Activated CD8-positive, alpha-beta memory T cell treated with anti-CD3 and anti-CD28 coated beads for 36 hours (primary cell): ENCODE measurements around the gene CDC26. TPM values are rescaled to one million over a fixed set of nuclear protein-coding genes. Genes with fewer than 3 reads are reported as not detected.
"Not testable (repeated sequence)": the region's sequence is repeated elsewhere in the genome, so short reads cannot be mapped to it uniquely, and the experiment has no call there.

Experiments
- CTCF ChIA-PET: fragments of 350-600 bp; sonication (Branson Sonifier 250); formaldehyde crosslinking; loops from one replicate; lab custom pipeline; 2021; ENCODE audit warnings: antibody characterized with exemption; lab: Charles Lee
- POLR2A ChIA-PET: fragments of 350-600 bp; sonication (Branson Sonifier 250); formaldehyde crosslinking; loops from one replicate; lab custom pipeline; 2021; ENCODE audit warnings: antibody characterized with exemption; lab: Charles Lee
- total RNA-seq, 2 experiments: library from RNA; stranded (reverse); gene quantifications; one replicate each; pipeline ENCODE4 v1.2.3, GENCODE V29; 2021

The CDC26 gene
- total RNA-seq, 2 experiments from 2014 or later, result 44.5 to 50.0 TPM

DNA sequence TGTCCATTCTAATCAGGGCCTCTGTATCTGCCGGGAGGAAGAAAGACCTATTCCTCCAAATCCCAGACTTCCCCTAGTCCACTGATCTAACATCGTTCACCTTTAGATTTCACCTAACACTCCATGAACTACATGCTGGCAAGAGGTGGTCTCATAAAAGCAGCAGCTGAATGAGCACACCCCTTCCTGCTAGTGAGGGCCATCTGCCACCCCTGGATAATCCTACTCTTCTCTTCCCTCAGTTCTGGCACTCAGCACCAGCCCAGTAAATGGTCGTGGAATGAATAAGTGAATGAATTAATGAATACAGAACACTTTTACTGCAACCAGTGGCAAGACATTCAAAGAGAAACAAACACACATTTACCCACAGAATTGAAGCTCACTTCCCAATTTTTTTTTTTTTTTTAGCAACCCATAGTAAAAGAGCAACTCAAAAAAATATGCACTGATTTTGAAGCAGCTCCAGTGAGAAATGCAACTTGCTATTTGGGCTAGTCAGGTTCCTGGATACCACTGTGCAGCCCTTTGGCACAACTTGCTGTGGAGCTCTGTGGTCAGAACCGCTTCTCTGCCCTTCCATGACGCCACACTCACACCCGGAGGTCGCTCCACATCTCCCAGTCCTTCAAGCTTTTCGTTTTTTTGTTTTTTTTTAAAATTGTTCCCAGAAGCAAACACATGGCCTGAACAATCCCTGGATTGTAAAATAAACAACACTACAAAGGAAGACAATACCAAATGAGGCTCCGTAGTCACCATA, 21.6 kb upstream of the CDC26 start:
- POLR2A ChIA-PET, result interaction anchor here (0.7 kb wide), 1 partner anchor 9 kb away, joined by 3 read pairs; no protein-coding TSS in a partner anchor
- CTCF ChIA-PET, result interaction anchor here (0.8 kb wide), 1 partner anchor 22 kb away, joined by 3 read pairs; no protein-coding TSS in a partner anchor

DNA sequence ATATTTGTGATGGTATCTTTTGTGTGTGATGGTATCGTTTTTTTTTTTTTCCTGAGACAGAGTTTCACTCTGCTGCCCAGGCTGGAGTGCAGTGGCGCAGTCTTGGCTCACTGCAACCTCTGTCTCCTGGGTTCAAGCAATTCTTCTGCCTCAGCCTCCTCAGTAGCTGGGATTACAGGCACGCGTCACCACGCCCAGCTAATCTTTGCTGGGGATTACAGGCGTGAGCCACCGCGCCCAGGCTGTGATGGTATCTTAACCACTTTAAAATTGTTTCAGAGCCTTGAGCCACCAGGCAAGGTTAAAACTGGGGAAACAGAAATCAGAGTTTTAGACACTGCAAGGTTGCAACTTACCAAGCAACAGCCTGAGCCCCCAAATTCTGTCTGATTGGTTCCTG, 20.9 kb upstream of the CDC26 start:
- POLR2A ChIA-PET, CTCF ChIA-PET: not testable (repeated sequence)

DNA sequence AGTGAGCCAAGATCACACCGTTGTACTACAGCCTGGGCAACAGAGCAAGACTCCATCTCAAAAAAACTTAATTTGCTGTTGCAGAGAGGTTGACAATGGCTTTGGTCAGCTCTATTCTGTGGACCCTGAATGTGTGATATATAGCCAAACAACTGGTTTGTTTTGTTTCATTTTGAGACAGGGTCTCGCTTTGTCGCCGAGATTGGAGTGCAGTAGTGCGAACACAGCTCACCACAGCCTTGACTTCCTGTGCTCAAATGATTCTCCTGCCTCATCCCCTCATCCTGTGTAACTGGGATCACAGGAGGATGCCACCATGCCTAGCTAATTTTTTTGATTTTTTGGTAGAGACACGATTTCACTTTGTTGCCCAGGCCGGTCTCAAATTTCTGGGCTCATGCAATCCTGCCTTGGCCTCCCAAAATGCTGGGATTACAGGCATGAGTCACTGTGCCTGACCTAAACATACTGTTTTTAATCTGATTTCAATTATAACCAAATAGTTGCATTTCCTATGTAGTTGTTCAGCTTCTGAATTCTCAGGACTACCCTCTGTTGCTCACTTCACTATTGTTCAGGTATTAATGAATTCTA, 18.0 kb upstream of the CDC26 start:
- ChIA-PET CTCF (no interaction called here), POLR2A (interaction anchor here (0.6 to 0.7 kb wide), 2 partner anchors 47 to 106 kb away, joined by 3 to 4 read pairs; no protein-coding TSS in a partner anchor)

DNA sequence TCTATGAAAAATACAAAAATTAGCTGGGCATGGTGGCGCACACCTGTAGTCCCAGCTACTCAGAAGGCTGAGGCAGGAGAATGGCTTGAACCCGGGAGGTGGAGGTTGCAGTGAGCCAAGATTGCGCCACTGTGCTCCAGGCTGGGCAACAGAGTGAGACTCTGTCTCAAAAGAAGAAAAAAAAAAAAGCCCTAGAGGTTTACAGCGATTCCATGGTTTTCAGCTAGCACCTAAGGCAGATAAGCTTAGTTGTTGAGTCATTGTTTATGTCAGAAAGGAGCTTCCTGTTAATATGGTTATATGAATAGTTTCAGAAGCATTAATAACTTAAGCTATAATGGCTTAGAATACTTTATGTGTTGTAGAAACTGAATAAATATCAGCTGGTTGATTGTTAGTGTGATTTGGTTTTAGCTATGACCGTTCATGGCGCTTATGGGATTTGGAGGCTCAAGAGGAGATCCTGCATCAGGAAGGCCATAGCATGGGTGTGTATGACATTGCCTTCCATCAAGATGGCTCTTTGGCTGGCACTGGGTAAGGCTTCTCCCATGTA, 14.8 kb upstream of the CDC26 start:
- POLR2A ChIA-PET, result interaction anchor here (0.7 kb wide), 1 partner anchor 16 kb away, joined by 3 read pairs; no protein-coding TSS in a partner anchor
- CTCF ChIA-PET, result interaction anchor here (0.7 kb wide), 1 partner anchor 14 kb away, joined by 3 read pairs; the partner anchor contains the start of genes CDC26 and PRPF4

DNA sequence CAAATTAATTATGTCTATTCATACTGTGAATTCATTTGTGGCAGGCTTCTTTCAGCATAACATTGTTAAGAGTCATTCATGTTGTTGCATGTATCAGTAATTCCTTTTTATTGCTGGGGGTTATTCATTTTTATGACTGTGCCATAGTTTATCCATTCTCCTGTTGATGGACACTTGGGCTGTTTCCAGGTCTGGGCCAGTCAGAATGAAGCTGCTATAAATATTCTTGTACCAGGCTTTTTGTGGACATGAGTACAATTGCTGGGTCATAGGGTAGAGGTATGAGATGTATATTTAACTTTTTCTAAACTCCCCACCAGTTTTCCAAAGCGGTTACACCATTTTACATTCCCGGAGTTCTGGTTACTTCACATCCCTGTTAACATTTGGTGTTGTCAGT, 13.7 kb upstream of the CDC26 start:
- POLR2A ChIA-PET, result no interaction called here
- CTCF ChIA-PET, result no interaction called here

DNA sequence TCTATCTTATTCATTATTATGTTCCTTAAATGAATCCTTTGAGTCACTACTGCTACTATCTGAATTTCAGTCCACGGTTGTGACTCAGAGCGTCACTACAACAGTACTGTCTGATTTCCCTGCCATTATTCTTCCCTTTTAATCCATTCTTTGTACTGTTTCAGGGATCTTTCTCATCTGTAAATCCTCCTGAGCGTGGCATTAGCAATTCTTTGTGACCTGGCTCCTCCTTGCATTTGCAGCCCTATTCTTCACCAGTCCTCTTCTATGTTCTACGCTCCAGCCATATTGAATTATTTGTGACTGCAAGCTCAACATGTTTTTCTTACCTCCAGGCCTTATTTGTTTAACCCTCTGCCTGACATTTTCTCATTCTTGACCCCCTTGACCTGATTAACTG, 6.0 kb upstream of the CDC26 start:
- POLR2A ChIA-PET, result no interaction called here
- CTCF ChIA-PET, result no interaction called here

DNA sequence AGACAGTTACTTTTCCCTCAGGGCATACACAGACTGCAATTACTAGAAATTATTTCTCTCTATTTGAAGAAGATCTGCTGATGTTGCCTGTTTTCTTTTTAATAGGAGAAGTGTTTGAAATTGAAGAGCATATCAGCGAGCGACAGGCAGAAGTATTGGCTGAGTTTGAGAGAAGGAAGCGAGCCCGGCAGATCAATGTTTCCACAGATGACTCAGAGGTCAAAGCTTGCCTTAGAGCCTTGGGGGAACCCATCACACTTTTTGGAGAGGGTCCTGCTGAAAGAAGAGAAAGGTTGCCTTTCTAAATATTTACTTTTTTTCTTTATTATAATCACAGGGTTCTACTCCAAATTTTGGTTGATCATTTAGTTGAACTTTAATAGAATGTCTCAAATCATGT, 3.5 kb upstream of the CDC26 start:
- POLR2A ChIA-PET, result no interaction called here
- CTCF ChIA-PET, result no interaction called here

DNA sequence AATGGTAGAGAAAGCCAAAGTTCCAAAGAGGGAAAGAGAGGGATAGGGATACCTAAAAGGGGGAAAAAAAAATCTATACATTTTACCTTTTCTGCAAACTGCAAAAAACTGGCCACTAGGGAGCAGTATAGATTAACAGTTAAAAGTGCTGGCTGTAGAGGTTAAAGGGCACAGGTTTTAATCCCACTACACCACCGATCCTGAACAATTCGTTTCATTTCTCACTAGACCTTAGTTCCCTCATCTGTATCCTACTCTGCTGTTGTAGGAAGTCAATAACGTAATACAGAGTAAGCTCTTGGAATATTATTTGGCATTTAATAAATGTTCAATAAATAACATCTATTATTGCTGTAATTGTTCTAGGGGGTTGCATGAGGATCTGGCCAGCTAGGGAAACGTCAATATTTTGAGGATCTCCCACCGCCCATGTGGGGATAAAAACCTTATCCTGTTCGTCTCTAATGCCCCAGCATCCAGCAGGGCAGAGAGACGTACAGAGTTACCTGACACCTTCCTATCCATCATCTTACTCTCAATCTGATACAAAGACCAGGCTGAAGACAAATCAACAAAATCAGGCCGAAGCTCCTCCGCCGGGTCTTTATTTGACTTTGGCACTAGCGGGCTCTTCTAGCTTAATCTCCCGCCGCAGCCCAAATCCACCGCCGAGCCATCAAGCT, 757 bp downstream of the CDC26 start:
- CTCF ChIA-PET, result interaction anchor here (0.8 to 2.2 kb wide), 16 partner anchors 53 to 383 kb away, joined by 3 to 14 read pairs (median 4); partner anchors contain the start of genes ALAD, BSPRY, C9orf43 and FKBP15

DNA sequence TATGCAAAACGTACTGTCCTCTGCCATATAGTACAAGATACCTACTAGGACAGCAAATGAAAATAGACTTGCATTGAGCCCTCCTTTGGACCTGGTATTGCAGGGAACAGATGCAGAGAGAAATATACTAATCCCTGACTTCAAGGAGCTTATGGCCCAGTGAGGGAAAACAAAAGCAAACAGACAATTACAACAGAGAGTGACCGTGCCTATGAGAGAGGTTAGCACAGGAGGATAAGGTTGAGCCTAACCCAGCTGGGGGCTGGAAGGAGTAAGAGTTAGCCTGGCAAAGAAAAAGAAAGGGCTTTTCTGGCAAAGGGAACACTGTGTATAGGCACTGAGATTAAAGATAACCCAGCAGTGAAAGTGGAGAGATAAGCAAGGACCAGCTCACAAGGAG, 5.5 kb downstream of the CDC26 start:
- CTCF ChIA-PET, result no interaction called here
- POLR2A ChIA-PET, result interaction anchor here (0.5 to 1.4 kb wide), 2 partner anchors 50 to 79 kb away, joined by 4 to 5 read pairs; no protein-coding TSS in a partner anchor

More for the DNA sequence above, 757 bp downstream of the CDC26 start:
- POLR2A ChIA-PET, result interaction anchor here (0.7 to 3.1 kb wide), 9 partner anchors 54 to 1048 kb away, joined by 3 to 18 read pairs (median 6); partner anchors contain the start of genes ALAD, BSPRY, C9orf43 and FKBP15

DNA sequence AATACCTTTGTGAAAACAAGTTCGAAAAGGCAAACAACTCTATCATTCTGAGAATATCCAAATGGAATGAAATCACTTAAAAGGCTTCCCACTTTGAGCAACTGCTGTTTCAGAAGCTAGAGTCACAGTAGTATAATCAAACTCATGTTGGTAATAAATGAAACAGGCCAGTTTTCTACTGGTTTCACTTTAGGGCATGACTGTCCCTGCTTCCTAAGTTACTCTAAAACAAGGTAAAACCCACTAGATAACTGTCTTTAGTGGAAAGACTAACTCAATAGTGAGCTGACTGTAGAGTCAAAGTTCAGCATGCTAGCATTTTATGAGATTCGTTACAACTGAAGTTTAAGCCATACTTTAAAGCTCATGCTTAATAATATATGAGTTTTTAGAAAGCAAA, 6.0 kb downstream of the CDC26 start:
- POLR2A ChIA-PET, result interaction anchor here (1.4 kb wide), 1 partner anchor 49 kb away, joined by 5 read pairs; no protein-coding TSS in a partner anchor

DNA sequence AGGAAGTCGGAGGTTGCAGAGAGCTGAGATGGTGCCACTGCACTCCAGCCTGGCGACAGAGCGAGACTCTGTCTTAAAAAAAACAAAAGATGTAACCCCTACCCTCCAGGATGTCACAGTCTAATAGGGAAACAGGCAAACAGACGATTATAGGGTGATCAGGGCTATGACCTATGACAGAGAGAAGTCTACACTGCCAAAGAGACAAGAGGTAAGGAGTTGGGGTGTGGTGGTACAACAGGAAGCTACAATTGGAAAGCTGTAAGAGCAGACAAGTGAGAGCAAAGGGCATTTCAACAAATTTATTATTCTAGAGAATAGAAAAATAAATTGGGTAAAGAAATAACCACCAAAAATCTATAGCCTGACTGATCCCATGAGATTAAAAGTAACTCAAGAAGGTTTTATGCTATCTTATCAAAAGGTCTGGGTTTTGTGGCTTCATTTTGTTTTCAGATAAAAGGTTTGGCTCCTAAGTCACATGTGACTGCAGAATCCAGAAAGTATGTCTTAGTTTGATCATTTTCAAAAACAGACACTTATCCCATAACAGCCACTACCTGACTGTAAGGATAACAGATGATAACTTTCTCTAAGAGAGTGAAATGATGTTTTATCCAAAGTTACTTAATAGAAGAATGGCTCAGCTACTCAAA, 7.3 kb downstream of the CDC26 start:
- POLR2A ChIA-PET, result no interaction called here
- CTCF ChIA-PET, result no interaction called here

More for the DNA sequence above, 6.0 kb downstream of the CDC26 start:
- CTCF ChIA-PET, result no interaction called here

DNA sequence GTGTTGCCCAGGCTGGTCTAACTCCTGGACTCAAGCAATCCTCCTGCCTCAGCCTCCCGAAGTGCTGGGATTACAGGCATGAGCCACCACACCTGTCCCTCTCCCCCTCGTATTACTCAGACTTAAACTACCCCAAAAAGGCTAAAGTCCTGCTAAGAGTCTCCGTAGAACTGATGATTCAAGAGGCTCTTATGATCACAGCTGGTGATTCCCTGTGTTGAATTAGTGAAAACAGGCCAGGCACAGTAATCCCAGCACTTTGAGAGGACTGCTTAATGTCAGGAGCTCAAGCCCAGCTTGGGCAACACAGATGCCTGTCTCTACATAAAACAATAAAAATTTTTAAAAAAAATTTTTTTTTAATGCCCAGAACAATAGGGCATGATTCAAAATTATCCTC, 9.2 kb downstream of the CDC26 start:
- CTCF ChIA-PET, result interaction anchor here (0.7 kb wide), 1 partner anchor 11 kb away, joined by 3 read pairs; no protein-coding TSS in a partner anchor
- POLR2A ChIA-PET, result interaction anchor here (0.6 kb wide), 1 partner anchor 1090 kb away, joined by 3 read pairs; no protein-coding TSS in a partner anchor

DNA sequence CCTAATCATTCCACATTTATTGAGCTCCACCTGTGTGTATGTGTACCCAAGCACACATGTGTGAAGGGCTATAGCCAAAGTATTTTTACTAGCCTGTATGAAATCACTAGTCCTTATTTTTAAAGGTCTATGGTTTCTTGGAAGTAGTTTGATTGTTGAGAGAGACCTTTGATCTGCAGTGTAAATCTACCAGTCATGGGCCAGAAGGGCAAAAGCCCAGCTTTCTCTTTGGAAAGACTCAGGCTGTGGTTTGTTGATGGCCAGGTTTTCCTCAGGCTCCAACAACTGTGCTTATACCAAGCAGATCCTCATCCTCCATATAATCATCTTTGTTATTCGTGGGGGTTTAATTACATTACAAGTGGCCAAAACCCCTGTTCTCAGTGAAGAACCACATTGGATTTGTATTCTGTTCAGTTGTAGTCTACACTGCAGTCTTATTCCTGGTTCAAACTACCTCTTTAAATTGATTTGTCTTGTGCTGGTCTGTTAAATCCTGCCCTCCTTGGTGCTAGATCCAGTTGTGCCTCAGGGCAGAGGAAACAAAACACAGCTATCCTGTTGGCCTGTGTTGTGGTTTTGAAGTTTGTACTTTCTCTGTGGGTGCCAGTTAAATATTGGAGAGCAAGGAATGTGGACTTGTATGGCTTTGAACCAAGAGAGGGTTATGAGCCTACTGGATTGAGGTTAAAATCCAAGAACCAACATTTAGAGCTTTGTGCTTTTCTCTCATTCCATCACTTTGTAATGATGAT, 13.3 kb downstream of the CDC26 start:
- CTCF ChIA-PET, result no interaction called here
- POLR2A ChIA-PET, result no interaction called here

DNA sequence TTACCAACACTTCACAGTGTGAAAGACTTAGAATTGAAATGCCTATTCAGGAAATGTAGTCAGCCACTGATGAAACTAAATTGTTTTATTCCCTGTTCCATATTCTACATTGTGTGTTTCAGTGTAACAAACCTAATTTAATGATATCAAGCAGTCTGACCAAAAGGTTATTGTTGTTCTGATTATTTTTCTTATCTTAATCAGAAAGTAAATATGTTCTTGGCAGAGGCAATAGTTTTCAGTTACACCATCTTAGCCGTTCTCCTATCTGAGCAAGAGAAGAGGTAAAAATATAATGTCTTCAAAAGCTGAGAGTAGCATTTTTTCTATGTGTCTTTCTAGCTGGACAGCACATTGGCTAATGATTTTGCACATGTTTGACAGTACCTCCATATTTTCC, 17.1 kb downstream of the CDC26 start:
- CTCF ChIA-PET, result no interaction called here

DNA sequence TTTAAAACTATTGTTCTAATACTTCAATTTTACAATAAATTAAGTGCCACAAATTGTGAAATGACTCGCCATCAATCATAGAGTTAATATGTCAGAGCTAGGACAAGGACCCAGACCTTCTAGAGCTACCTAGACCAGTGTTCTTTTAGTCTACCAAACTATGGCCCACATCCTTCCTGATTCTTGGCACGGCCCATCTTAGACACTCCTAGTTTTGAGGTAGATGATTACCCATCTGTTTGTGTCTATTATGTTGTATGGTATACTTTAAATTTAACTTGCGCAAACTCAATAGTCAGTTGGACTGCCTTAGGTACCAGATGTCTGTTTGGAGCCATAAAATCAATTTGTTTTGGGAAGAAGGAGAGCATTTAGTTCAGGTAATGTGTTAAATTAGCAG, 17.5 kb downstream of the CDC26 start:
- ChIA-PET POLR2A (no interaction called here), CTCF (no interaction called here)

More for the DNA sequence above, 17.1 kb downstream of the CDC26 start:
- POLR2A ChIA-PET, result no interaction called here

DNA sequence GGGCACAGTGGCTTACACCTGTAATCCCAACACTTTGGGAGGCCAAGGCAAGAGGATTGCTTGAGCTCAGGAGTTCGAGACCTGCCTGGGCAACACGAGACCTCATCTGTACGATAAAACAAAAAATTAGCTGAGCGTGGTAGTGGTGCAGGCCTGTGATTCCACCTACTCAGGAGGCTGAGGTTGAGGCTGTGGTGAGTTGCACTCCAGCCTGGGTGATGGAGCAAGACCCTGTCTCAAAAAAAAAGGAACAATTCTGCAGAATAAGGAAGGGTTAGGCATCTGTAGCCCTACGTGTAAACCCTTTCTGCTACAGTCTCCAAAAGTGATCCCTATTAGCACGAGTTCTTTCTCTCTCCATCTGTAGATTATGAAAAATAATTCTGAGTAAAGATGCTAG, 19.9 kb downstream of the CDC26 start:
- ChIA-PET CTCF (no interaction called here), POLR2A (no interaction called here)

DNA sequence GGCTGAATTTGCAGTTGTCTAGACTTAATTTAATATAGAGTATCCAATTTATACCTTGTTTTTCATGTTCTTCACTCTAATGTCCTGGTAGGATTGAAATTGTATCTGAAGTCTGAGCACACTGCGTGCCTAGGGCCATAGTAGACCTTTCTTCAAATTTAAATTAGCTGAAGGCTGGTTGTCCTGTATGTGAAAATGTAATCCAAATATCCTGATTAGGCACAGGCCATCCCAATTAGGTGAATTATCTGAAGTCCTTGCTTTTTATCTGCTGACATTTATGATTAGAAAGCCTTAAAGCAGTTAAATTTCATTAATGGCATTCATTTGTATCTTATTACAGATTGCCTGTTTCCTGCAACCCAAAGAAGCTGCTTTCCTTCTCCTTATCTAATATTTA, 20.4 kb downstream of the CDC26 start:
- POLR2A ChIA-PET, result no interaction called here
- CTCF ChIA-PET, result no interaction called here

DNA sequence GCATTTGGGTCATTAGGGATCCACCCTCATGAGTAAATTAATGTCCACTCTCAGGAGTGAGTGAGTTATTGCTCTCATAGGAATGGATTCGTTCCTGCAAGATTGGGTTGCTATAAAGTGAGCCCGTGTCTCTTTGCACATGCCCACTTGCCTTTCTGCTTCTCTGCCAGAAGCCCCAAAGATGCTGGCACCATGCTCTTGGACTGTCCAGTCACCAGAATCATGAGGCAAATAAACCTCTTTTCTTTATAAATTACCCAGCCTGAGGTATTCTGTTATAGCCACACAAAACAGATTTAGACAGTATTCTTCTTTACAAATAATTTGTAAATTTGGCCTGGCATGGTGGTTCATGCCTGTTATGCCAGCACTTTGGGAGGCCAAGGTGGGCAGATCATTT, 24.6 kb downstream of the CDC26 start:
- CTCF ChIA-PET, result no interaction called here
- POLR2A ChIA-PET, result no interaction called here
